Naive thymus-derived CD8-positive, alpha-beta T cell (primary cell): ENCODE measurements around the gene BCAR3. TPM values are rescaled to one million over a fixed set of nuclear protein-coding genes. Genes with fewer than 3 reads are reported as not detected.
A peak's percentile ranks its signal among the peaks of the same experiment; 100 is the strongest.
"Not testable (repeated sequence)": the region's sequence is repeated elsewhere in the genome, so short reads cannot be mapped to it uniquely, and the experiment has no call there.

Experiments used
- ATAC-seq, 2 donors: fragments of 150-1000 bp; cut with Tn5 transposase in 1 of 2; sonication (Bioruptor Pico), chemical (Tn5 transposase) in 1 of 2; 1 replicate in 1 of 2; 2 replicates in 1 of 2; pipeline ENCODE4 v1.10.0; 2021; ENCODE audit warnings: mild to moderate bottlenecking in 2 of 2, moderate library complexity in 2 of 2
- POLR2A ChIA-PET: fragments of 350-600 bp; sonication (Branson Sonifier 250); formaldehyde crosslinking; loops from one replicate; lab custom pipeline; 2021; ENCODE audit warnings: antibody characterized with exemption; lab: Charles Lee
- DNase-seq, 10 donors: peaks; one replicate each; pipeline versions ENCODE4 v3.0.0 to v3.0.0-alpha.2; 2020 to 2022
- H3K27ac Mint-ChIP-seq, 10 donors: one replicate each; pipeline ENCODE4 v1.8.0; 2020 to 2022; ENCODE audit warnings: mild to moderate bottlenecking in 10 of 10, mixed read lengths in 10 of 10, moderate library complexity in 4 of 10, inconsistent platforms in 1 of 10
- H3K27me3 Mint-ChIP-seq, 5 donors: one replicate each; pipeline ENCODE4 v1.8.0; 2021 to 2022; ENCODE audit warnings: mixed read lengths in 5 of 5
- H3K36me3 Mint-ChIP-seq, 3 donors: one replicate each; pipeline ENCODE4 v1.8.0; 2020 to 2022; ENCODE audit warnings: mixed read lengths in 3 of 3, mild to moderate bottlenecking in 2 of 3, inconsistent platforms in 1 of 3
- H3K4me1 Mint-ChIP-seq, 4 donors: one replicate each; pipeline ENCODE4 v1.8.0; 2021 to 2022; ENCODE audit warnings: mixed read lengths in 4 of 4
- H3K4me3 Mint-ChIP-seq, 10 donors: one replicate each; pipeline ENCODE4 v1.8.0; 2020 to 2022; ENCODE audit warnings: mild to moderate bottlenecking in 10 of 10, mixed read lengths in 10 of 10, moderate library complexity in 6 of 10, inconsistent platforms in 1 of 10
- H3K9me3 Mint-ChIP-seq, 9 donors: one replicate each; pipeline ENCODE4 v1.8.0; 2020 to 2022; ENCODE audit warnings: mixed read lengths in 9 of 9, mild to moderate bottlenecking in 3 of 9, inconsistent platforms in 1 of 9, moderate library complexity in 1 of 9
- polyA plus RNA-seq, 3 donors: library from polyadenylated mRNA; unstranded; fragments of 300-500 nt; fragmentation: Illumina TruSeq; gene quantifications; one replicate each; pipeline ENCODE4 v1.2.3, GENCODE V29; 2021
- total RNA-seq, 8 experiments: library from RNA in 2 of 8; stranded (reverse) in 2 of 8; gene quantifications; one replicate each; pipeline ENCODE4 v1.2.3 and lab custom pipeline; 2021 to 2026

Gene BCAR3
- total and polyA plus RNA-seq, 5 experiments from 2014 or later: 0.28 to 1.3 (median 0.66) TPM

- no peak overlapping the region for H3K4me3 Mint-ChIP-seq
- no peak overlapping the region for H3K27ac Mint-ChIP-seq
- POLR2A ChIA-PET: no interaction called here
- no peaks in the 10 kb centered on the region for H3K9me3 Mint-ChIP-seq
- DNase-seq (no peak), ATAC-seq (no peak)
- H3K4me1 Mint-ChIP-seq: no peaks in the 10 kb centered on the region
- no peaks in the 10 kb centered on the region for H3K36me3 Mint-ChIP-seq
- H3K27me3 Mint-ChIP-seq: no peaks in the 10 kb centered on the region
Measured at GRCh38 chr1:93653656-93654055, 28.0 kb downstream of the BCAR3 start.

DNA sequence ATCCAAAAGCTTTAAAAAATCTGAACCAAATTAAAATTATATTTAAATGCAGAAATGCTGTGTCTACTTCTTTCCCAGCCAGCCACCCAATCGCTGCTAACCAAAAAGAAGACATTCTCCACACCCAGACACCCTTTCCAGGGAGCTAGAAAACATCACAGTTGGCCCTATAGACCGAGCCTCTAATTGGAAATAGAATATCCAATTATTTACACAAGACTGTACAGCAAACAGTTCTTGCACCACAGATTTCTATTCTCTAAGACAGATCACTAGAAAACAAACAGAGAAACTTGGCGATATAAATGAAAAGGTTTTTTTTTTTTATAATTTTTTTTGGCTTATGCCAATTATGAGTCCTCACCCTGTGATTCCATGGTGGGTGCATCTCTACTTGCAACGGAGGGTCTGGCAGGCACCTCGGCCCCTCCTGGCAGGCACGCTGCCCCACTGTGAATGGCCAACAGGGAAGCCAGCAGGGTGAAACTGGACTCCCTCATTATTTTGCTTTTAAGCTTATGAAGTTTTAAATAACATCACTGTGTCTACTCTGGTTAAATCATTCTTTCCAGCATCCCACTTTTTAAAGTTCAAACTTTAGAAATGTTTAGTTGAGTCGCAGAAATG, 29.2 kb downstream of the BCAR3 start:
- no peak for ATAC-seq
- Mint-ChIP-seq H3K36me3 (no peaks in the 10 kb centered on the region), H3K9me3 (no peaks in the 10 kb centered on the region), H3K4me1 (no peaks in the 10 kb centered on the region), H3K4me3 (no peak overlapping the region), H3K27me3 (no peaks in the 10 kb centered on the region), H3K27ac (no peak overlapping the region)
- no peak for DNase-seq
- POLR2A ChIA-PET: no interaction called here

GRCh38 chr1:93651695-93652094, 29.9 kb downstream of the BCAR3 start:
- no peaks in the 10 kb centered on the region for H3K36me3 Mint-ChIP-seq
- H3K27me3 Mint-ChIP-seq: no peaks in the 10 kb centered on the region
- POLR2A ChIA-PET: no interaction called here
- DNase-seq: no peak
- no peak overlapping the region for H3K27ac Mint-ChIP-seq
- ATAC-seq: no peak
- no peaks in the 10 kb centered on the region for H3K4me1 Mint-ChIP-seq
- H3K4me3 Mint-ChIP-seq: no peak overlapping the region
- no peaks in the 10 kb centered on the region for H3K9me3 Mint-ChIP-seq

DNA sequence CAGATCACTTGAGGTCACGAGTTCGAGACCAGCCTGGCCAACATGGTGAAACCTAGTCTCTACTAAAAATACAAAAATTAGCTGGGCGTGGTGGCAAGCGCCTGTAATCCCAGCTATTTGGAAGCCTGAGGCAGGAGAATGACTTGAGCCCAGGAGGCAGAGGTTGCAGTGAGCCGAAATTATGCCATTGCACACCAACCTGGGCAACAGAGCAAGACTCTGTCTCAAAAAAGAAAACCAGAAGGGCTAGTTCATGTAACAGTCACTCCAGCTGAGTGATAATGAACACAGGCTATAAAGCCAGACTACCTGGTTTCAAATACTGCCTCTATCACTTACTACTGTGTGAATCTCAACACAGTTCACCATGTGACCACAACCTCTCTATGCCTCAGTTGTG, 31.5 kb downstream of the BCAR3 start:
- H3K27me3 Mint-ChIP-seq, H3K4me1 Mint-ChIP-seq, H3K4me3 Mint-ChIP-seq, POLR2A ChIA-PET, H3K36me3 Mint-ChIP-seq, ATAC-seq, H3K27ac Mint-ChIP-seq, H3K9me3 Mint-ChIP-seq, DNase-seq: not testable (repeated sequence)

- no peak for ATAC-seq
- H3K9me3 Mint-ChIP-seq: no peaks in the 10 kb centered on the region
- no peaks in the 10 kb centered on the region for H3K27me3 Mint-ChIP-seq
- H3K4me3 Mint-ChIP-seq: no peak overlapping the region
- H3K4me1 Mint-ChIP-seq: peaks cover under 1 to 3% (median 1%) of the 10 kb centered on the region in 4 donors
- no peak for DNase-seq
- POLR2A ChIA-PET: no interaction called here
- no peaks in the 10 kb centered on the region for H3K36me3 Mint-ChIP-seq
- H3K27ac Mint-ChIP-seq: no peak overlapping the region
Measured at GRCh38 chr1:93649231-93649630, 32.4 kb downstream of the BCAR3 start.

- POLR2A ChIA-PET: no interaction called here
- Mint-ChIP-seq H3K27ac (no peak overlapping the region), H3K4me1 (peaks cover 4 to 8% (median 7%) of the 10 kb centered on the region in 4 donors), H3K27me3 (no peaks in the 10 kb centered on the region), H3K9me3 (no peaks in the 10 kb centered on the region), H3K36me3 (no peaks in the 10 kb centered on the region), H3K4me3 (no peak overlapping the region)
- DNase-seq (no peak), ATAC-seq (no peak)
Measured at GRCh38 chr1:93648656-93649055, 33.0 kb downstream of the BCAR3 start.

- Mint-ChIP-seq H3K9me3 (no peaks in the 10 kb centered on the region), H3K27me3 (no peaks in the 10 kb centered on the region), H3K4me1 (peaks cover 7 to 14% (median 11%) of the 10 kb centered on the region in 4 donors), H3K4me3 (no peak overlapping the region), H3K36me3 (no peaks in the 10 kb centered on the region), H3K27ac (no peak overlapping the region)
- DNase-seq (no peak), ATAC-seq (no peak)
- POLR2A ChIA-PET: no interaction called here
Measured at GRCh38 chr1:93641527-93641926, 40.1 kb downstream of the BCAR3 start.

DNA sequence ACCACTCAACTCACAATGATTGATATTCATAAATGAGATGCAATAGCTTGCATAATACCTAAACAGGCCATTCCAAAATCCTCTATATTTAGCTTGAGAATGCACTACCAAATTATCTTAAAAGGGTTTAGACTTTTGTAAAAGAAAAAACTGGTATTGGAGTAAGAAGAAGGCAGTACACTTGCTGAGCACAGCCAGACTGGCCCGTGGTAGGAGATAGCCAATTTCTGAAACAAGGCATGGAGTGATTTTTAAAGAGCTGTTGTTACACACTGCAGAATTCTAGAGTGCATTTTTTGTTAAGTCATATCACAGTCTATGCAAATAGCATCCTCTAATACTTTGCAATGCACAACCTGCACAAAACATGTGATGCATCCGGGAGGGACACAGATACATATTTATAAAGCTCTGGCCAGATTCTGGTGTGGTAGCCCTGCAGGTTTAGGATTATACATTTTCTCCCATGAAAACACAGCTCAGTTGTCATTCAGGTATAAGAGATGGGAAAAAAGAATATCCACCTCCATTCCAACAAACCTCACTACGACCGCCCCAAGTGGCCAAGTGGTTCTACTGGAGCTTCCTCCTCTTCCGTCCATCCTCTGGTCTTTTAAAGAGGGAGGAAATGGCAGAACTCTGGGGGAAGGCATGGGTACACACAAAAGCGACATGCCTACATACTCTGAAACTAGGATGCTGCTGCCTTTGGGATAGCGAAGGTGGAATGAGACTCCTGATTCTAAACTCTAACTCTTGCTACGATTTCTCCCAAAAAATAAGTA, 40.8 kb downstream of the BCAR3 start:
- H3K9me3 Mint-ChIP-seq: no peaks in the 10 kb centered on the region
- no peak overlapping the region for H3K27ac Mint-ChIP-seq
- H3K36me3 Mint-ChIP-seq: no peaks in the 10 kb centered on the region
- ATAC-seq (no peak), DNase-seq (no peak)
- POLR2A ChIA-PET: no interaction called here
- peaks cover 7 to 14% (median 11%) of the 10 kb centered on the region in 4 donors for H3K4me1 Mint-ChIP-seq
- H3K4me3 Mint-ChIP-seq: no peak overlapping the region
- no peaks in the 10 kb centered on the region for H3K27me3 Mint-ChIP-seq

GRCh38 chr1:93638981-93639380, 42.7 kb downstream of the BCAR3 start:
- Mint-ChIP-seq H3K36me3 (no peaks in the 10 kb centered on the region), H3K4me3 (no peak overlapping the region), H3K9me3 (no peaks in the 10 kb centered on the region), H3K27me3 (no peaks in the 10 kb centered on the region), H3K27ac (no peak overlapping the region), H3K4me1 (peaks cover 4 to 9% (median 7%) of the 10 kb centered on the region in 4 donors)
- no peak for ATAC-seq
- DNase-seq: no peak
- POLR2A ChIA-PET: interaction anchor here (0.6 kb wide), 1 partner anchor 622 kb away, joined by 3 read pairs; no protein-coding TSS in a partner anchor

DNA sequence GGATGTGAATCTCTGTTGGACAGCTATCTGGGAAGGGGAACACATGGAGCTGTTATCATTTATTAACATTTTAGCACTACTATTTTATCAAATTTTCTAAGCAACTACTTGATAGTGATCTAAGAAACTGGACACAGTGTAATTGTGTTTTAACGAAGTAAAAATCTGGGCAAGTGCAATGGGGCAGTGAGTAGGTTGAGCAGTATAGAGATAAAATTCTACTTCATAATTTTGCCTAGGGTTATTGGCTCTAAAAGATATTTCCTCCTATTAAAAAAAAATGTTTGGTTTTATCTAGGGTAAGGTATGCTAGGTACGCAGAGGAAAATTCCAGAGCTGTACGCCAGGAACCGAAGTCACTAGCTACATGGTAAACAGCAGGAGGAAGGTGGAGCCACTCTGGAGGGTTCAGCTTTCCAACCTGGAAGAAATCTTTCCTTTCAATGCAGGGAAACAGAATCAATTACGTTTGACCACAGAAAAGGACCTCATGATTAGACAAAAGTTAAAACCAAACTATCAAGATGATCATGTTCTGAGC, 43.3 kb downstream of the BCAR3 start:
- ATAC-seq: no peak
- no peak overlapping the region for H3K27ac Mint-ChIP-seq
- H3K36me3 Mint-ChIP-seq: no peaks in the 10 kb centered on the region
- no peak overlapping the region for H3K4me3 Mint-ChIP-seq
- POLR2A ChIA-PET: no interaction called here
- peaks cover 0 to 3% (median 1%) of the 10 kb centered on the region in 4 donors for H3K4me1 Mint-ChIP-seq
- no peaks in the 10 kb centered on the region for H3K27me3 Mint-ChIP-seq
- DNase-seq: no peak
- no peaks in the 10 kb centered on the region for H3K9me3 Mint-ChIP-seq

- no peaks in the 10 kb centered on the region for H3K4me1 Mint-ChIP-seq
- no peak overlapping the region for H3K27ac Mint-ChIP-seq
- POLR2A ChIA-PET: no interaction called here
- DNase-seq (no peak), ATAC-seq (no peak)
- H3K9me3 Mint-ChIP-seq: no peaks in the 10 kb centered on the region
- H3K27me3 Mint-ChIP-seq: no peaks in the 10 kb centered on the region
- no peaks in the 10 kb centered on the region for H3K36me3 Mint-ChIP-seq
- H3K4me3 Mint-ChIP-seq: no peak overlapping the region
Measured at GRCh38 chr1:93636712-93637111, 44.9 kb downstream of the BCAR3 start.

GRCh38 chr1:93635614-93636543, 45.8 kb downstream of the BCAR3 start:
- Mint-ChIP-seq H3K4me1 (no peaks in the 10 kb centered on the region), H3K4me3 (no peak overlapping the region), H3K9me3 (no peaks in the 10 kb centered on the region), H3K36me3 (no peaks in the 10 kb centered on the region), H3K27ac (no peak overlapping the region), H3K27me3 (no peaks in the 10 kb centered on the region)
- POLR2A ChIA-PET: no interaction called here
- DNase-seq: no peak
- ATAC-seq: no peak

DNA sequence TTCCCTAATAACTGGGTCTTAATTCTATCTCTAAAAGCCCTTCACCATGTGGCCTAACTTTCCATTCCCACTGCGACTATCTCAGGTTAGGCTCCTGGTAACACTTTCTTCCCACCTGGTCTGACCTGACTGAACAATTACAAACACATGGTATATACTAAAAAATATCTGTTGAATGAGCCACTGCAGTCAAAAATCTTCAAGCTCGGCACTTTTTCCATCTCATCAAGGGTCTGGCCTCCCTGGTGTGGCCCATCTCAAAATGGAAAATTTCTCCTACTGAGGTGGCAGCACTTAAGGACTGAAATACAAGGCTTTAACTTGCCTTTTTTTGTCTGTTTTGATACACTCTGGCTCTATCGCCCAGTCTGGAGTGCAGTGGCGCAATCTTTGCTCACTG, 48.3 kb downstream of the BCAR3 start:
- Mint-ChIP-seq H3K27ac (peak overlapping the region in 1 of 10 donors; percentile 7), H3K4me1 (no peaks in the 10 kb centered on the region), H3K36me3 (no peaks in the 10 kb centered on the region), H3K9me3 (no peaks in the 10 kb centered on the region), H3K27me3 (no peaks in the 10 kb centered on the region), H3K4me3 (no peak overlapping the region)
- DNase-seq (no peak), ATAC-seq (no peak)
- POLR2A ChIA-PET: no interaction called here
